Measurements from ENCODE around the gene ZSCAN4.

The ZSCAN4 gene

GRCh38 chr19:57651654-57651996, 17.1 kb upstream of the ZSCAN4 start:
- H3K36me3 ChIP-seq (ENCODE audit: control insufficient read depth, insufficient read depth, low read length): no peaks in the 10 kb centered on the region
- H3K27ac ChIP-seq (ENCODE audit: low read depth, low read length): no peak overlapping the region
- H3K9me3 ChIP-seq (ENCODE audit: control insufficient read depth, insufficient read depth, low read length): no peaks in the 10 kb centered on the region
- no peaks in the 10 kb centered on the region; the same call in 1 of the 2 replicates for H3K27me3 ChIP-seq (ENCODE audit: control insufficient read depth, insufficient read depth, low read length)
- no peak overlapping the region for H3K9ac ChIP-seq (ENCODE audit: low read depth, low read length)
- H3K4me3 ChIP-seq (ENCODE audit: low read depth, low read length): no peak overlapping the region
- H3K4me1 ChIP-seq (ENCODE audit: control insufficient read depth, insufficient read depth, low read length): peaks cover 5% of the 10 kb centered on the region; the same call in 1 of the 2 replicates

GRCh38 chr19:57653689-57654088, 15.0 kb upstream of the ZSCAN4 start:
- H3K27me3 ChIP-seq (ENCODE audit: control insufficient read depth, insufficient read depth, low read length): no peaks in the 10 kb centered on the region
- no peak overlapping the region for H3K4me3 ChIP-seq (ENCODE audit: low read depth, low read length)
- H3K9ac ChIP-seq (ENCODE audit: low read depth, low read length): no peak overlapping the region
- peaks cover 5% of the 10 kb centered on the region; the same call in 1 of the 2 replicates for H3K4me1 ChIP-seq (ENCODE audit: control insufficient read depth, insufficient read depth, low read length)
- no peaks in the 10 kb centered on the region for H3K9me3 ChIP-seq (ENCODE audit: control insufficient read depth, insufficient read depth, low read length)
- no peak overlapping the region for H3K27ac ChIP-seq (ENCODE audit: low read depth, low read length)
- H3K36me3 ChIP-seq (ENCODE audit: control insufficient read depth, insufficient read depth, low read length): no peaks in the 10 kb centered on the region

- Histone ChIP-seq H3K9me3 (ENCODE audit: control insufficient read depth, insufficient read depth, low read length) (no peaks in the 10 kb centered on the region), H3K27me3 (ENCODE audit: control insufficient read depth, insufficient read depth, low read length) (0 out of 2 replicates have a peak, but pooled peaks cover 6% of the 10 kb centered on the region), H3K4me1 (ENCODE audit: control insufficient read depth, insufficient read depth, low read length) (peaks cover 5% of the 10 kb centered on the region; the same call in 1 of the 2 replicates), H3K36me3 (ENCODE audit: control insufficient read depth, insufficient read depth, low read length) (no peaks in the 10 kb centered on the region), H3K4me3 (ENCODE audit: low read depth, low read length) (no peak overlapping the region), H3K27ac (ENCODE audit: low read depth, low read length) (no peak overlapping the region), H3K9ac (ENCODE audit: low read depth, low read length) (no peak overlapping the region)
Measured at GRCh38 chr19:57655443-57655842, 13.3 kb upstream of the ZSCAN4 start.

- Histone ChIP-seq H3K27ac (ENCODE audit: low read depth, low read length) (no peak overlapping the region), H3K9me3 (ENCODE audit: control insufficient read depth, insufficient read depth, low read length) (no peaks in the 10 kb centered on the region), H3K4me1 (ENCODE audit: control insufficient read depth, insufficient read depth, low read length) (peaks cover 2% of the 10 kb centered on the region; the same call in 1 of the 2 replicates), H3K4me3 (ENCODE audit: low read depth, low read length) (no peak overlapping the region), H3K36me3 (ENCODE audit: control insufficient read depth, insufficient read depth, low read length) (no peaks in the 10 kb centered on the region), H3K9ac (ENCODE audit: low read depth, low read length) (no peak overlapping the region), H3K27me3 (ENCODE audit: control insufficient read depth, insufficient read depth, low read length) (0 out of 2 replicates have a peak, but pooled peaks cover 6% of the 10 kb centered on the region)
Measured at GRCh38 chr19:57656346-57656745, 12.4 kb upstream of the ZSCAN4 start.

- H3K4me3 ChIP-seq (ENCODE audit: low read depth, low read length): peak overlapping the region; percentile 53
- H3K9me3 ChIP-seq (ENCODE audit: control insufficient read depth, insufficient read depth, low read length): no peaks in the 10 kb centered on the region
- peaks cover 6% of the 10 kb centered on the region; the same call in 1 of the 2 replicates for H3K27me3 ChIP-seq (ENCODE audit: control insufficient read depth, insufficient read depth, low read length)
- peaks cover 11% of the 10 kb centered on the region for H3K4me1 ChIP-seq (ENCODE audit: control insufficient read depth, insufficient read depth, low read length)
- H3K9ac ChIP-seq (ENCODE audit: low read depth, low read length): peak overlapping the region; percentile 0
- H3K27ac ChIP-seq (ENCODE audit: low read depth, low read length): peak overlapping the region; percentile 31
- no peaks in the 10 kb centered on the region for H3K36me3 ChIP-seq (ENCODE audit: control insufficient read depth, insufficient read depth, low read length)
Measured at GRCh38 chr19:57664269-57665127, 4.2 kb upstream of the ZSCAN4 start.

- peaks cover 11% of the 10 kb centered on the region for H3K4me1 ChIP-seq (ENCODE audit: control insufficient read depth, insufficient read depth, low read length)
- H3K4me3 ChIP-seq (ENCODE audit: low read depth, low read length): no peak overlapping the region
- H3K27ac ChIP-seq (ENCODE audit: low read depth, low read length): no peak overlapping the region
- no peaks in the 10 kb centered on the region for H3K9me3 ChIP-seq (ENCODE audit: control insufficient read depth, insufficient read depth, low read length)
- no peak overlapping the region for H3K9ac ChIP-seq (ENCODE audit: low read depth, low read length)
- H3K27me3 ChIP-seq (ENCODE audit: control insufficient read depth, insufficient read depth, low read length): peaks cover 1% of the 10 kb centered on the region; the same call in 1 of the 2 replicates
- no peaks in the 10 kb centered on the region for H3K36me3 ChIP-seq (ENCODE audit: control insufficient read depth, insufficient read depth, low read length)
Measured at GRCh38 chr19:57665261-57665806, 3.4 kb upstream of the ZSCAN4 start.

- peaks cover 11% of the 10 kb centered on the region for H3K4me1 ChIP-seq (ENCODE audit: control insufficient read depth, insufficient read depth, low read length)
- H3K9ac ChIP-seq (ENCODE audit: low read depth, low read length): no peak overlapping the region
- no peak overlapping the region for H3K4me3 ChIP-seq (ENCODE audit: low read depth, low read length)
- H3K27ac ChIP-seq (ENCODE audit: low read depth, low read length): no peak overlapping the region
- no peaks in the 10 kb centered on the region for H3K36me3 ChIP-seq (ENCODE audit: control insufficient read depth, insufficient read depth, low read length)
- H3K9me3 ChIP-seq (ENCODE audit: control insufficient read depth, insufficient read depth, low read length): no peaks in the 10 kb centered on the region
- H3K27me3 ChIP-seq (ENCODE audit: control insufficient read depth, insufficient read depth, low read length): peaks cover 4% of the 10 kb centered on the region; the same call in 1 of the 2 replicates
Measured at GRCh38 chr19:57667228-57667627, 1.5 kb upstream of the ZSCAN4 start.

- Histone ChIP-seq H3K4me3 (ENCODE audit: low read depth, low read length) (no peak overlapping the region), H3K27ac (ENCODE audit: low read depth, low read length) (no peak overlapping the region), H3K27me3 (ENCODE audit: control insufficient read depth, insufficient read depth, low read length) (peaks cover 4% of the 10 kb centered on the region; the same call in 1 of the 2 replicates), H3K9ac (ENCODE audit: low read depth, low read length) (no peak overlapping the region), H3K36me3 (ENCODE audit: control insufficient read depth, insufficient read depth, low read length) (no peaks in the 10 kb centered on the region), H3K9me3 (ENCODE audit: control insufficient read depth, insufficient read depth, low read length) (no peaks in the 10 kb centered on the region), H3K4me1 (ENCODE audit: control insufficient read depth, insufficient read depth, low read length) (peaks cover 7% of the 10 kb centered on the region)
Measured at GRCh38 chr19:57671124-57671895, 2.6 kb downstream of the ZSCAN4 start.

- Histone ChIP-seq H3K36me3 (ENCODE audit: control insufficient read depth, insufficient read depth, low read length) (no peaks in the 10 kb centered on the region), H3K27ac (ENCODE audit: low read depth, low read length) (no peak overlapping the region), H3K4me3 (ENCODE audit: low read depth, low read length) (no peak overlapping the region), H3K4me1 (ENCODE audit: control insufficient read depth, insufficient read depth, low read length) (peaks cover 2% of the 10 kb centered on the region), H3K27me3 (ENCODE audit: control insufficient read depth, insufficient read depth, low read length) (peaks cover 4% of the 10 kb centered on the region; the same call in 1 of the 2 replicates), H3K9me3 (ENCODE audit: control insufficient read depth, insufficient read depth, low read length) (no peaks in the 10 kb centered on the region), H3K9ac (ENCODE audit: low read depth, low read length) (no peak overlapping the region)
Measured at GRCh38 chr19:57672466-57672865, 3.7 kb downstream of the ZSCAN4 start.

- H3K4me1 ChIP-seq (ENCODE audit: control insufficient read depth, insufficient read depth, low read length): no peaks in the 10 kb centered on the region
- peaks cover 13% of the 10 kb centered on the region; the same call in 1 of the 2 replicates for H3K27me3 ChIP-seq (ENCODE audit: control insufficient read depth, insufficient read depth, low read length)
- no peak overlapping the region for H3K9ac ChIP-seq (ENCODE audit: low read depth, low read length)
- H3K36me3 ChIP-seq (ENCODE audit: control insufficient read depth, insufficient read depth, low read length): no peaks in the 10 kb centered on the region
- no peak overlapping the region for H3K4me3 ChIP-seq (ENCODE audit: low read depth, low read length)
- H3K27ac ChIP-seq (ENCODE audit: low read depth, low read length): no peak overlapping the region
- H3K9me3 ChIP-seq (ENCODE audit: control insufficient read depth, insufficient read depth, low read length): no peaks in the 10 kb centered on the region
Measured at GRCh38 chr19:57675881-57676280, 7.1 kb downstream of the ZSCAN4 start.
